K562 (cell line): ENCODE measurements around the gene ASB18. TPM values are rescaled to one million over a fixed set of nuclear protein-coding genes. Genes with fewer than 3 reads are reported as not detected.

Experiments used
- ATAC-seq: fragments of 200-7000 bp; cut with Tn5 transposase; 3 replicates; pipeline ENCODE4 v1.9.1; 2020; ENCODE audit warnings: moderate library complexity
- BruUV-seq: library from RNA; stranded (reverse); fragments of 400-500 nt; replicated peaks from 2 replicates; lab custom pipeline; 2021; lab: Mats Ljungman, UMichigan
- CTCF ChIA-PET: fragments of 300-600 bp; formaldehyde crosslinking; extraction: SDS; loops from one replicate; lab custom pipeline; 2021; ENCODE audit warnings: low intra/inter-chr PET ratio; lab: Yijun Ruan, JAX
- POLR2A ChIA-PET: fragments of 300-600, 350-650 bp; sonication (Branson Sonifier 250); formaldehyde crosslinking; extraction: SDS; loops from one replicate; lab custom pipeline; 2021; ENCODE audit warnings: antibody characterized with exemption, inconsistent platforms; lab: Yijun Ruan, JAX
- DNase-seq, 4 experiments: peaks; one replicate each; pipeline versions ENCODE4 v3.0.0 to v3.0.0-alpha.2; 2011 to 2018; ENCODE audit warnings: low spot score in 3 of 4, mixed read lengths in 3 of 4; ENCODE audit errors: extremely low read depth in 1 of 4
- FAIRE-seq: peaks from 2 replicates; lab custom pipeline; 2011; peaks lifted over from hg19 to GRCh38; lab: Jason Lieb, UNC
- H2AFZ ChIP-seq: 2 replicates; pipeline ENCODE4 v1.6.0; 2011; ENCODE audit warnings: low read depth, low read length, control low read depth, inconsistent platforms
- H3K27ac ChIP-seq: fragments of 200-600 bp; 3 replicates; pipeline ENCODE4 v1.8.0; 2011; ENCODE audit warnings: low read depth, mild to moderate bottlenecking, control low read depth, inconsistent platforms, low read length, moderate library complexity, mixed read lengths; ENCODE audit errors: extremely low read depth
- H3K27me3 ChIP-seq, 2 experiments: fragments of 300-600 bp in 1 of 2; 2 replicates in 1 of 2; 3 replicates in 1 of 2; pipeline versions ENCODE4 v1.6.0 to v1.8.0; 2011; ENCODE audit warnings: inconsistent platforms in 2 of 2, low read length in 2 of 2, mild to moderate bottlenecking in 1 of 2, mixed read lengths in 1 of 2, moderate library complexity in 1 of 2; ENCODE audit not compliant: control insufficient read depth in 2 of 2, insufficient read depth in 2 of 2
- H3K36me3 ChIP-seq: fragments of 300-600 bp; 3 replicates; pipeline ENCODE4 v1.8.0; 2011; ENCODE audit warnings: mild to moderate bottlenecking, low read length, inconsistent platforms; ENCODE audit not compliant: control insufficient read depth, insufficient read depth
- H3K4me1 ChIP-seq, 2 experiments: fragments of 200-600 bp in 1 of 2; replicated peaks in 1 of 2; 2 replicates in 1 of 2; 3 replicates in 1 of 2; pipeline versions ENCODE4 v1.5.1 to v1.8.0; 2011; ENCODE audit warnings: inconsistent platforms in 2 of 2, low read length in 2 of 2, mild to moderate bottlenecking in 1 of 2, mixed read lengths in 1 of 2, moderate library complexity in 1 of 2; ENCODE audit not compliant: control insufficient read depth in 2 of 2, insufficient read depth in 2 of 2
- H3K4me2 ChIP-seq: 2 replicates; pipeline ENCODE4 v1.6.1; 2011; ENCODE audit warnings: low read length, control low read depth, inconsistent platforms, mixed read lengths; ENCODE audit not compliant: insufficient read depth
- H3K4me3 ChIP-seq: fragments of 200-600 bp; sonication (generic), shearing (Covaris generic); 2 replicates; pipeline ENCODE4 v1.5.1; 2016; ENCODE audit warnings: control low read depth, inconsistent platforms
- H3K79me2 ChIP-seq: fragments of 200-600 bp; 3 replicates; pipeline ENCODE4 v1.8.0; 2011; ENCODE audit warnings: low read length, inconsistent platforms; ENCODE audit not compliant: control insufficient read depth, insufficient read depth
- H3K9ac ChIP-seq, 2 experiments: 2 replicates each; pipeline versions ENCODE4 v1.6.0 to v1.6.1; 2011; ENCODE audit warnings: low read depth in 2 of 2, low read length in 2 of 2, control low read depth in 1 of 2, inconsistent platforms in 1 of 2, mild to moderate bottlenecking in 1 of 2, mixed read lengths in 1 of 2; ENCODE audit not compliant: insufficient read depth in 1 of 2
- H3K9me1 ChIP-seq: one replicate; pipeline ENCODE4 v1.6.0; 2011; ENCODE audit warnings: inconsistent platforms, mild to moderate bottlenecking, low read length, moderate library complexity; ENCODE audit not compliant: control insufficient read depth, insufficient read depth
- H3K9me3 ChIP-seq: replicated peaks from 2 replicates; pipeline ENCODE4 v1.5.1; 2011; ENCODE audit warnings: low read depth, low read length, inconsistent platforms; ENCODE audit not compliant: control insufficient read depth, insufficient read depth
- H4K20me1 ChIP-seq: replicated peaks from 2 replicates; pipeline ENCODE4 v1.6.1; 2011; ENCODE audit warnings: low read length, inconsistent platforms, mixed read lengths; ENCODE audit not compliant: control insufficient read depth, insufficient read depth
- BCL6 ChIP-seq: fragments of 250-450 bp; sonication (Bioruptor Pico); IDR thresholded peaks from 2 replicates; pipeline ENCODE4 v1.4.0; 2020
- BCOR ChIP-seq: fragments of 450-650 bp; IDR thresholded peaks from 2 replicates; pipeline ENCODE4 v1.6.1; 2016
- L3MBTL2 ChIP-seq: fragments of 450-650 bp; IDR thresholded peaks from 2 replicates; pipeline ENCODE4 v1.6.1; 2016; ENCODE audit warnings: mild to moderate bottlenecking, moderate library complexity
- MYNN ChIP-seq, 2 experiments: sonication (generic); formaldehyde crosslinking in 1 of 2; IDR thresholded peaks; 2 replicates each; pipeline versions ENCODE4 v1.5.0 to v1.6.1; 2016 to 2020; ENCODE audit warnings: antibody characterized with exemption in 1 of 2, missing genetic modification reagents in 1 of 2
- NCOA1 ChIP-seq: fragments of 450-650 bp; IDR thresholded peaks from 2 replicates; pipeline ENCODE4 v1.6.1; 2016; ENCODE audit warnings: low read depth
- NFE2 ChIP-seq: IDR thresholded peaks from 2 replicates; pipeline ENCODE4 v1.6.1; 2014; ENCODE audit warnings: antibody characterized with exemption, low read depth
- ZBED1 ChIP-seq: IDR thresholded peaks from 2 replicates; pipeline ENCODE4 v1.6.1; 2014
- ZBTB8A ChIP-seq: fragments of 450-650 bp; IDR thresholded peaks from 2 replicates; pipeline ENCODE4 v1.6.1; 2018; ENCODE audit warnings: mild to moderate bottlenecking, moderate library complexity; ENCODE audit not compliant: partially characterized antibody
- ZFP1 ChIP-seq: fragments of 450-650 bp; formaldehyde crosslinking; IDR thresholded peaks from 2 replicates; pipeline ENCODE4 v1.4.0; 2020; ENCODE audit warnings: mild to moderate bottlenecking, mixed read lengths
- ZNF212 ChIP-seq: fragments of 450-650 bp; formaldehyde crosslinking; IDR thresholded peaks from 2 replicates; pipeline ENCODE4 v1.4.0; 2020; ENCODE audit warnings: mild to moderate bottlenecking
- ZNF699 ChIP-seq: fragments of 250-450 bp; sonication (Bioruptor Pico); IDR thresholded peaks from 2 replicates; pipeline ENCODE4 v1.8.0; 2021; ENCODE audit warnings: mild to moderate bottlenecking, moderate library complexity; ENCODE audit not compliant: insufficient replicate concordance
- ZSCAN32 ChIP-seq: fragments of 450-650 bp; formaldehyde crosslinking; IDR thresholded peaks from 2 replicates; pipeline ENCODE4 v1.4.0; 2020; ENCODE audit warnings: mild to moderate bottlenecking, moderate library complexity
- WGBS: fragments of 100-300 bp; shearing (Covaris generic); methylation state at CpG from one replicate; pipeline ENCODE4 v1.1.6; 2016; ENCODE audit warnings: low coverage, mixed read lengths; ENCODE audit not compliant: insufficient coverage; ENCODE audit errors: missing lambda C conversion rate; 5-methylcytosine and 5-hydroxymethylcytosine counted together
- in situ Hi-C: fragments of 300-500 bp; cut with MboI; formaldehyde crosslinking; loops from 4 replicates; pipeline ENCODE4 v1.15.0; 2018; ENCODE audit warnings: inconsistent platforms, mixed read lengths
- intact Hi-C: fragments of 100-400 bp; cut with micrococcal nuclease; formaldehyde crosslinking; loops from 2 replicates; pipeline ENCODE4 v1.14.2; 2022
- polyA plus RNA-seq, 8 experiments: library from polyadenylated mRNA; depleted of rRNA in 4 of 8; stranded (reverse) in 5 of 8; unstranded in 3 of 8; fragments of >200 nt; fragmentation: Nextera tagmentation in 2 of 8; fragmentation: Illumina TruSeq in 1 of 8; extraction: Ambion mirVana in 2 of 8; extraction: Trizol in 1 of 8; gene quantifications; 2 replicates each; pipeline versions ENCODE4 v1.2.1 to v1.2.3, GENCODE V29; 2011 to 2014; ENCODE audit warnings: inconsistent platforms in 1 of 8, missing spikeins in 1 of 8
- total RNA-seq, 7 experiments: library from RNA; depleted of rRNA in 6 of 7; stranded (reverse); fragments of >200 nt in 6 of 7; fragmentation: Illumina TruSeq in 2 of 7; extraction: Trizol in 2 of 7; gene quantifications; 2 replicates each; pipeline versions ENCODE4 v1.2.1 to v1.2.3, GENCODE V29; 2011 to 2021; ENCODE audit warnings: low replicate concordance in 1 of 7

Gene ASB18
- total and polyA plus RNA-seq, 9 of the 15 experiments (the other 6 are each of a cell fraction or from before 2014, with no cell fraction given), result not detected

GRCh38 chr2:236238751-236239150, 25.5 kb downstream of the ASB18 start:
- H3K9ac ChIP-seq, result no peak overlapping the region
- H3K4me2 ChIP-seq, result no peak overlapping the region
- DNase-seq (no peak), ATAC-seq (no peak), FAIRE-seq (no peak)
- TF ChIP-seq NFE2 (no peak), ZNF699 (CRISPR knock-in tag) (no peak), ZNF212 (CRISPR knock-in tag) (no peak), L3MBTL2 (no peak), NCOA1 (no peak)
- no peak overlapping the region for H3K27ac ChIP-seq
- H3K27me3 ChIP-seq, result peaks cover 0 to 41% of the 10 kb centered on the region in 2 experiments; a peak in 3 of 5 replicates
- no peak overlapping the region for H3K4me3 ChIP-seq
- H3K4me1 ChIP-seq, result no peaks in the 10 kb centered on the region; a peak in 1 of 5 replicates
- no peaks in the 10 kb centered on the region for H3K79me2 ChIP-seq
- no peaks in the 10 kb centered on the region for H3K9me1 ChIP-seq
- H3K36me3 ChIP-seq, result no peaks in the 10 kb centered on the region
- no peak overlapping the region for H2AFZ ChIP-seq
- no peaks in the 10 kb centered on the region for H3K9me3 ChIP-seq
- intact Hi-C loops (no loop called here), in situ Hi-C loops (no loop called here)
- ChIA-PET CTCF (no interaction called here), POLR2A (interaction anchor here (0.6 kb wide), 1 partner anchor 10 kb away, joined by 4 read pairs; no protein-coding TSS in a partner anchor)
- H4K20me1 ChIP-seq, result no peaks in the 10 kb centered on the region
- 0% methylated on average over 3 of the region's 6 CpGs for WGBS
- no TSS peak for BruUV-seq

DNA sequence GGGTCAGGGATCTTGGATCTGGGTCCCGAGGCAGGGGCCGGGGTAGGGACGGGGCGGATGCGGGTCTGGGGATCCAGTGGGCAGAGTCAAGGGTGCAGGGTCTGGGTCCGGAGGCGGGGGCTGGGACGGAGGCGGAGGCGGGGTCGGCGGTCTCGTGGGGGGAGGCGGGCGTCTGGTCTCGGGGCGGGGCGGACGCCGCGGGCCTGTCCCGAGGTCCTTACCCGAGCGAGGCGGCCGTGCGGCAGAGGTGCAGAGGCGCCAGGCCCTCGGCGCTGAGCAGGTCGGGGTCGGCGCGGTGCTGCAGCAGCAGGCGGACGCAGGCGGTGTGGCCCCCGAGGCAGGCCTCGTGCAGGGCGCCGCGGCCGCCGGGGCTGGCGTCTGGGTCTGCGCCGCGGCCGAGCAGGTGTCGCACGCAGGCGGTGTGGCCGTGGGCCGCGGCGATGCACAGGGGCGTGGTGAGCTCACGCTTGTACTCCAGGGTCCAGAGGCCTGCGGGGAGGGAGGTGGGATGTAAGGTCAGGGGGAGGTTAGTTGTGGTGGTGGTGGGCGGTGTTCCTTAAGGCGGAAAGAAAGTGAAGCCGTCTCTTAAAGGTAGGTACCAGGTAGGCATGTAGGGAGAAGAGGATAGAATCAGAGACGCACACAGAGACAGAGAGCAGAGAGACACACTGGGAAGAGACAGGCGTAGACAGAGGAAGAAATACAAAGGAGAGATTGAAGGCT, 26.6 kb downstream of the ASB18 start:
- no peak for FAIRE-seq
- no peaks in the 10 kb centered on the region for H3K36me3 ChIP-seq
- in situ Hi-C loops, result no loop called here
- H3K9me3 ChIP-seq, result no peaks in the 10 kb centered on the region
- H4K20me1 ChIP-seq, result no peaks in the 10 kb centered on the region
- ChIA-PET POLR2A (interaction anchor here (0.6 to 0.7 kb wide), 2 partner anchors 16 to 458 kb away, joined by 3 to 4 read pairs; no protein-coding TSS in a partner anchor), CTCF (no interaction called here)
- no peaks in the 10 kb centered on the region; a peak in 1 of 5 replicates for H3K4me1 ChIP-seq
- DNase-seq, result no peak
- H3K79me2 ChIP-seq, result no peaks in the 10 kb centered on the region
- no TSS peak for BruUV-seq
- no peak overlapping the region for H3K4me2 ChIP-seq
- H2AFZ ChIP-seq, result no peak overlapping the region
- no peak for ATAC-seq
- H3K9me1 ChIP-seq, result no peaks in the 10 kb centered on the region
- no peak overlapping the region for H3K9ac ChIP-seq
- 34% methylated on average over 18 of the region's 64 CpGs for WGBS
- H3K27me3 ChIP-seq, result peaks cover 0 to 41% of the 10 kb centered on the region in 2 experiments; a peak in 3 of 5 replicates
- intact Hi-C loops, result no loop called here
- H3K4me3 ChIP-seq, result no peak overlapping the region
- H3K27ac ChIP-seq, result no peak overlapping the region
- TF ChIP-seq BCOR, result no peak
- TF ChIP-seq MYNN (IDR thresholded peaks at IDR 0.05), result no peak
- TF ChIP-seq MYNN (CRISPR knock-in tag; IDR thresholded peaks at IDR 0.05), result no peak
- no peak for TF ChIP-seq BCL6 (CRISPR knock-in tag)
- no peak for TF ChIP-seq ZBTB8A
- no peak for TF ChIP-seq ZFP1 (CRISPR knock-in tag)
- TF ChIP-seq ZSCAN32 (CRISPR knock-in tag), result no peak
- TF ChIP-seq ZBED1, result no peak
